HG03060 (cell line): ENCODE data around the gene HTR1D.
"Not testable (repeated sequence)": the region's sequence is repeated elsewhere in the genome, so short reads cannot be mapped to it uniquely, and the experiment has no call there.

Experiments used
- ATAC-seq: cut with Tn5 transposase; IDR thresholded peaks from one replicate; pipeline ENCODE4 v1.9.1; 2021; ENCODE audit warnings: low read depth, moderate number of reproducible peaks; ENCODE audit not compliant: unreplicated experiment

HTR1D gene

DNA sequence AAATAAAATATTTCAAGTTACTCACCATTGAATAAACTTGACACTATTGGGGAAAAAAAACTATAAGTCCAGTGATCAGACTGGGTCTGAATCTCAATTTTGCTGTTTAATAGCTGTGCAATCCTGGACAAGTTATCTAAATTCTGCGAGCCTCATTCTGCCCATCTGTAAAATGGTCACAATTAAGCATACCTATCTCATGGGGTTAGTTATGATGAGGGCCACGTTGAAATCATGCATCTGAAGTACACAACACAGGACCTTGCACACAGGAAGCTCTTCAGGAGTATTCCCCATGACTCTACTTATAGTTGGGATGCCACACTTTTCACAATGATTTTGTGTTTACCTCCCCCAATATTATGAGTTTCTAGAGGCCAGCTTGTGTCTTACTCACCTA lies 3.8 kb upstream of the HTR1D start:
- ATAC-seq: no peak

- ATAC-seq: no peak
Observed at GRCh38 chr1:23216771-23217420, 406 bp downstream of the HTR1D start.

- ATAC-seq: no peak
Observed at GRCh38 chr1:23215751-23216449, 1.4 kb downstream of the HTR1D start.

- no peak for ATAC-seq
Observed at GRCh38 chr1:23215291-23215690, 2.0 kb downstream of the HTR1D start.

- no peak for ATAC-seq
Observed at GRCh38 chr1:23214640-23215039, 2.7 kb downstream of the HTR1D start.

DNA sequence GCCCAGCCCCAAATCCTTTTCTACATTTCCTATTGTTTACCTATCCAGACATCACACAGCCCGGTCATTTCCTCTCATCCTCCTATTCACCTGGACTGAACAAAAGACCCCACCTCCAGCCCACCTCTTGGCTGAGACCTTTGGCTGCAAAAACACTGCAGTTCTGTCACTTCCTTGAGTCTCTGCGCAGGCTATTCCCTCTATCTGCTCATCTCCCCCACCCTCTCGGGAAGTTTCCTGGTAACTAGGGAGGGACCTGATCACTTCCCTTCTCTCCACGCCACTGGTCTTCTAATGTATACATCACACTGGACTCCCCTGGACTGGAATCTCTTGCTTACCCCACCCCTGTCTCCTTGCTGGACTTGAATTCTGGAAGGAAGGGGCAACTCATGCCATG lies 5.3 kb downstream of the HTR1D start:
- ATAC-seq: no peak

- ATAC-seq: no peak
Observed at GRCh38 chr1:23210963-23211362, 6.3 kb downstream of the HTR1D start.

GRCh38 chr1:23210351-23210785 lies 6.9 kb downstream of the HTR1D start:
- ATAC-seq: no peak

DNA sequence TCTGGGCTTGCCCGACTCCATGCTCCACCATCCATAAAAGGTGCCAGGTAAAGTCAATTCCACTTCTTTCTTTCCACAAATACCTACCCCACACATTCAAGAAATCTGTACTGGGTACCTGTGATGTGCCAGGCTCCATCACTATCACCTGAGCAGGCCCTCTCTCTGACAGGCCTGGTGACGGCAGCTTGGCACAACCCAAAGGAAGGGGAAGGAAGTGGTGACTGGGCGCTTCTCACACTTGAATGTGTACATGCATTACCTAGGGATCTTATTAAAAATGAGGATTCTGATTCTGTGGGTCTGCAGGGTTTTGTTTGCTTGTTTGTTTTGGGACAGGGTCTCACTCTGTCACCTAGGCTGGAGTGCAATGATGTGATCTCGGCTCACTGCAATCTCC lies 7.5 kb downstream of the HTR1D start:
- no peak for ATAC-seq

DNA sequence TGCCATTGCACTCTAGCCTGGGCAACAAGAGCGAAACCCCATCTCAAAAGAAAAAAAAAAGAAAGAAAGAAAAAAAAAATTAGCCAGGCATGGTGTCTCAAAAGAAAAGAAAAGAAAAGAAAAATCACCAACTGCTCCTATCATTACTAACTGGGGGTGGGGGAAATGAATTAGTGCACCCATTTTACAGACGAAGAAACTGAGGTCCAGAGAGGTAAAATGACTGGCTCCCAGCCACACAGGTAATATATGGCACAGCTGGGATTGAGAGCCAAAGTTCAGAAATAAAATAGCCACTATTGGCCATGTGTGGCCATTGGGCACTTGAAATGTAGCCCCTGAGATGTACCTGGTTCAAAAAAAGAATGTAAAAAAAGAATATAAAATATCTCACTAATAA lies 8.8 kb downstream of the HTR1D start:
- no peak for ATAC-seq

DNA sequence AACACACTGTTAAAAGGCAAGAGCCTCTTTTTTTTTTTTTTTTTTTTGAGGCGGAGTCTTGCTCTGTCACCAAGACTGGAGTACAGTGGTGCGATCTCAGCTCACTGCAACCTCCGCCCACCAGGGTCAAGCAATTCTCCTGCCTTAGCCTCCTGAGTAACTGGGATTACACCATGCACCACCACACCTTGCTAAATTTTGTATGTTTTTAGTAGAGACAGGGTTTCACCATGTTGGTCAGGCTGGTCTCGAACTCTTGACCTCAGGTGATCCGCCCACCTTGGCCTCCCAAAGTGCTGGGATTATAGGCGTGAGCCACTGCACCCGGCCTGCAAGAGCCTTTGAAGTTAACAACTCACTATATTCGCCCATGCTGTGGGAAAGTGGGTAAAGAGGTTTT lies 9.6 kb downstream of the HTR1D start:
- not testable (repeated sequence) for ATAC-seq

GRCh38 chr1:23202263-23202749 lies 15.0 kb downstream of the HTR1D start:
- ATAC-seq: no peak

DNA sequence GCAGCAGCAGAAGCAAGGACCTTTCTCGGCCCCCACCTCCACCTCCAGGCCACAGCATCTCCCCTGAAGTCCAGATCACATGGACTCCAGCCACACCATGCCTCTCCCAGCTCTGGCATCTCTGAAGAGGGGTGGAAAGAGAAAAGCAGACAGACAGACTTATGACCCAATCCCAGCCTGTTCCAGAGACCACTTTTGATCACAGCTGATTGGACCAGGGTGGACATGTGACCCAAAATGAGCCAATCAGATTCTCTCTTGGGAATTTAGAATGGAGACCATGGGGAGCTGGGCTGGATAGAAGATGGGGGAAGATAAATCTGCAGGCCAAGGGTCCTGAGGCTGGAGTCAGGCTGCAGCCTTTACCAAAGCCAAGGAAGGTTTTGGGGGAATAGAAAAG lies 16.4 kb downstream of the HTR1D start:
- ATAC-seq: no peak

- ATAC-seq: no peak
Observed at GRCh38 chr1:23198373-23198772, 18.9 kb downstream of the HTR1D start.

- ATAC-seq: no peak
Observed at GRCh38 chr1:23196627-23197328, 20.5 kb downstream of the HTR1D start.

DNA sequence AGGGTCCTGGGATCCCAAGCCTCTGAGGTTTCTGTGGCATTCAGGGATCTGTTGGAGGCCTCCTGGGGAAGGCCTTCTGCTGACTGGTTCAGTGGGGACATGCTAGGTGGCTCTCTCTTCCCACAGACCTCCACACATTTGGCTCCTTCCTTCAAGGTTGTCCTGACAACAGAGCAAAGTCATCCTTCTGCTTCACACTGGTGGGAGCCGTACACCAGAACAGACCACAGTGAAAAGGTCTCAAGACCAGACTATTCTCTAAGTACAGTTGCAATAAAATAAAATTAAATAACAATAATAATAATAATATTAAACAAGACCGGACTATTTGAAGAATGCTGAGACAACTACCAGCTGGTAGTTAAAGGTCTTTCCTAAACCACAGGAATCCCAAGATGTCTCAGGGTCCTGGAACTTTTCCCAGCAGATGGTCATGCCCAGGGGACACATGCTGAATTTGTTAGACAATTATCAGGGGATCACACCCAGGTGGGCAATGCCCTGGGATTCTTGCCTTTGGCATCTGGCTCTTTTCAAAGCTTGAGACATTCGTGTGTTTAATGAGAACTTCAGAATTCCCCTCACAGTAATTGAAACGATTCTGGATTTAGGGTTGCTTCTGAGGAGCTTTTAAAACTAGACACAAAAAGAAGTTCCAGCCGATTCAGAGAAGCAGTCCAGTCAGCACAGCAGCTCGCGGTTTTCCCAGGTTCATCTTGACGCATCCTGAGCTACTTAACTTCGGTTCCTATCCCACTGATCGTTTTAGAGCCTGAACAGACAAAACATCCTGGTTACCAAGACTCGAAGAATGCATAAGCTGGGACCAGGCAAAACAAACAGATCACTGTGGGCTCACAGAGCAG lies 22.9 kb downstream of the HTR1D start:
- ATAC-seq: no peak

GRCh38 chr1:23193391-23194118 lies 23.7 kb downstream of the HTR1D start:
- ATAC-seq: no peak

DNA sequence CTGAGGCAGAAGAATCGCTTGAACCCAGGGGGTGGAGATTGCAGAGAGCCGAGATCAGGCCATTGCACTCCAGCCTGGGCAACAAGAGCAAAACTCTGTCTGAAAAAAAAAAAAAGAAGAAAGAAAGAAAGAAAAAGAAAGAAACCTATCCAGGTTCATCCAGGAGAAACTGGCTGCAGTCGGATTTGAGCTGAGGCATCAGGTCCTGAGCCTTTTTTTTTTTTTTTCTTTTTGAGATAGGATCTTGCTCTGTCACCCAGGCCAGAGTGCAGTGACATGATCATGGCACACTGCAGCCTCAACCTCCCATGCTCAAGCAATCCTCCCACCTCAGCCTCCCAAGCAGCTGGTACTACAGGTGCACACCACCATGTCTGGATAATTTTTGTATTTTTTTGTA lies 26.1 kb downstream of the HTR1D start:
- no peak for ATAC-seq

DNA sequence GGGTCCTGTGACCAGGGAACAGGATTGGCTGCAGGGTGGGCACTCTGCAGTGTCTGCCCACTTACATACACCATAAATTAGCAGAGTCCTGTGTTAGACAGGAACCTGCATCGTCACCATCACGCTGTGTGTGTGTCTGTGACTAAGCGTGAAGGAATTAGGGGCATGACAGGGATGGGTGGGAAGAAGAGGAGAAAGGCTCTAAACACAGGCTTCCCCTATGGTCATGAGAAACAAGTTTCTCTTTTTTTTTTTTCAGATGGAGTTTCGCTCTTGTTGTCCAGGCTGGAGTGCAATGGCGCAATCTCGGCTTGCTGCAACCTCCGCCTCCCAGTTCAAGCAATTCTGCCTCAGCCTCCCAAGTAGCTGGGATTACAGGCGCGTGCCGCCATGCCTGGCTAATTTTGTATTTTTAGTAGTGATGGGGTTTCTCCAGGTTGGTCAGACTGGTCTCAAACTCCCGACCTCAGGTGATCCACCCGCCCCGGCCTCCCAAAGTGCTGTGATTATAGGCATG lies 28.3 kb downstream of the HTR1D start:
- not testable (repeated sequence) for ATAC-seq

DNA sequence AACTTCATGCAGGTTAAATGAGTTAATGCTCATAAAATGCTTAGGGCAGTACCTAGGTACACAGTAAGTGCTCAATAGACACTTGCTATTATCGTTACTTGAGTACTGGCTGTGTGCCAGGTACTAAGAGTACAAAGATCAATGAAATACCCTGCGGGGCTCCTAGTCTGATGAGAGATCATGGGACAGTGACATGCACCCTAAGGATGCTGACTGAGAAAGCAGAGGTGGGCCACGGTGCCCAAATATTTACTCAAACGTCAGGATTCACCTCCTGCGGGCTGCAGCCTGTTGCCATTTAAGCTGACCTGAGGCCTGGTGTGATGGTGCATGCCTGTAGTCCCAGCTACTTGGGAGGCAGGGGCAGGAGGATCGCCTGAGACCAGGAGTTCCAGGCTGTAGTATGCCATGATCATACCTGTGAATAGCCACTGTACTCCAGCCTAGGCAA lies 28.8 kb downstream of the HTR1D start:
- ATAC-seq: no peak
